Fibroblast of the aortic adventitia (primary cell): Measurements from ENCODE around the gene NECAB2. TPM values are rescaled to one million over a fixed set of nuclear protein-coding genes. Genes with fewer than 3 reads are reported as not detected.

Experiments
- DNase-seq: peaks from one replicate; pipeline ENCODE4 v3.0.0-alpha.2; 2010; ENCODE audit warnings: low read depth
- H3K4me3 ChIP-seq: 2 replicates; pipeline ENCODE4 v1.5.1; 2011; ENCODE audit warnings: low read depth, mild to moderate bottlenecking, control low read depth, low read length, moderate library complexity
- total RNA-seq: library from RNA; depleted of rRNA; stranded (reverse); fragments of >200 nt; gene quantifications from 2 replicates; pipeline ENCODE4 v1.2.3, GENCODE V29; 2012; ENCODE audit warnings: low replicate concordance
- TF ChIP-seq, protein P1 (sequence below): IDR thresholded peaks from 2 replicates; pipeline ENCODE4 v1.5.1; 2011; ENCODE audit warnings: mild to moderate bottlenecking, low read length, control low read depth, inconsistent platforms; ENCODE audit not compliant: insufficient read depth

Gene NECAB2
- total RNA-seq, 1 donor: 0.18 TPM

DNA sequence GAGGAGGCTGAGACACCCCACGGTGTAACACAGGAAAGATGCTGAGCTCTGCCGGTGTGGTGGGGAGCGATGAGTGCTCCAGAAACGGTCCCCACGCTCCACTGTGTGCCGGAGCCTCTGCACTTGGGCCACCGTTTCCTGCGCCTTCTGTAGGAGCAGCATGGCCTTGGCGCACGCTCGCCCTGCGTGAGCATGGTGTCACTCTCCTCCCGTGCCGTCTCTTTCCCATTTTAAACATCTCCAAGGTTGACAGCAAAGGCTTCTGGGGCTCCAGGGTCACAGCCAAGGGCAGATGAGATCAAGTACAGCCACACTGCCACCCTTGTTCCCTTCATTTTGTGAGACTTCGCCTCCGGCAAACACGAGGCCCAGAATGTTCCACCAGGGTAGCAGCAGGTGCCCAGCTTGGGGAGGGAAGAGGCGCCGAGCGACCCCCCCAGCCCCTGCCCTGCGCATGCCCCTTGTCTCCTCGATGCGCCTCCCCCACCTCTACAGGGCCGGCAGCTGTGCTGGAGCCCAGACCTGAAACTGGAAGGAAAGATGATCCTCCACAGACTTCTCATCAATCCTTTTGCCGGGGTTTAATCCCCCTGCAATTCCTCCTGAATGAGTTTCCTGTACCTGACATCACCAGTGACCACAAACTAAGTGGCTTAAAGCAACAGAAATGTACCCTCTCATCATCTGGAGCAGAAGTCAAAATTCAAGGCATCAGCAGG lies 34.9 kb upstream of the NECAB2 start:
- H3K4me3 ChIP-seq: no peak overlapping the region
- DNase-seq: no peak
- TF ChIP-seq, protein P1, sequence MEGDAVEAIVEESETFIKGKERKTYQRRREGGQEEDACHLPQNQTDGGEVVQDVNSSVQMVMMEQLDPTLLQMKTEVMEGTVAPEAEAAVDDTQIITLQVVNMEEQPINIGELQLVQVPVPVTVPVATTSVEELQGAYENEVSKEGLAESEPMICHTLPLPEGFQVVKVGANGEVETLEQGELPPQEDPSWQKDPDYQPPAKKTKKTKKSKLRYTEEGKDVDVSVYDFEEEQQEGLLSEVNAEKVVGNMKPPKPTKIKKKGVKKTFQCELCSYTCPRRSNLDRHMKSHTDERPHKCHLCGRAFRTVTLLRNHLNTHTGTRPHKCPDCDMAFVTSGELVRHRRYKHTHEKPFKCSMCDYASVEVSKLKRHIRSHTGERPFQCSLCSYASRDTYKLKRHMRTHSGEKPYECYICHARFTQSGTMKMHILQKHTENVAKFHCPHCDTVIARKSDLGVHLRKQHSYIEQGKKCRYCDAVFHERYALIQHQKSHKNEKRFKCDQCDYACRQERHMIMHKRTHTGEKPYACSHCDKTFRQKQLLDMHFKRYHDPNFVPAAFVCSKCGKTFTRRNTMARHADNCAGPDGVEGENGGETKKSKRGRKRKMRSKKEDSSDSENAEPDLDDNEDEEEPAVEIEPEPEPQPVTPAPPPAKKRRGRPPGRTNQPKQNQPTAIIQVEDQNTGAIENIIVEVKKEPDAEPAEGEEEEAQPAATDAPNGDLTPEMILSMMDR: no peak

DNA sequence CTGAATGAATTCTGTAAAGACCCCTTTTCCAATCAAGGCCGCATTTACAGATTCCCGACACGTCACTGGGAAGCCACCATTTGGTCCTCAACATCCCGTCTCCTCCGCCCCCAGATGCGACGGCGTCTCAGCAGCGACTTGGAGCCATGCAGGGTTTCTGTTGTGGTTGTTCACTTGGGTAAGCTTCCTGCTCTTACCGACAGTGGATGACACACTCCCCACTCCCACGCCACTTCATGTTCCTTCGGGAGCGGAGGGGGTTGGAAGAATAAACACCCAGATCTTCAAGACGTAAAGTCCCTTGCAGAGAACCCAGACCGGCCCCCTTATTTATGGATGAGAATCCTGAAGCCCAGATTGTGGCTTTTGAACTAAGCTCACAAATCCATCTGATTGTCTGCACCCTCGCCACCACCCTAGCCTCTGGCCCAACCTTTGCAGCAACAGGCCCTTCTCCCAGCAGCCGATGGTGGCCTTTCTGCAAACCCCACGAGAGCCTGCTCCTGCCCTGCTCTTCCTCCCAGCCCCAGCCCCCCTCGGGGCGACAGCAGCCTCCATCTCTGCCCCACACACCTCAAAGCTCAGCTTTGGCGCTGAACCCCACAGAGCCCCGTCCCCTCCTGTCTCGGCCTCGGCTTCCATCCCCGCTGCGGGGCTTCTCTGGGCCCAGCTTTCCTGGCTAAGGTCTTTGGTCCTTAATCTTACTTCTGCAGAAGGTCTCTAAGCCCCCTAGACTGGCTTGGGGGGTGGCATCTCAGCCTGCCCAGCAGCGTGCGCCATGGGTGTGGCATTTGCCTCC lies 34.0 kb upstream of the NECAB2 start:
- TF ChIP-seq, protein P1: no peak
- H3K4me3 ChIP-seq: no peak overlapping the region
- DNase-seq: no peak

- TF ChIP-seq, protein P1: no peak
- H3K4me3 ChIP-seq: no peak overlapping the region
- no peak for DNase-seq
These were observed 33.4 kb upstream of the NECAB2 start for GRCh38 chr16:83934684-83934977.

DNA sequence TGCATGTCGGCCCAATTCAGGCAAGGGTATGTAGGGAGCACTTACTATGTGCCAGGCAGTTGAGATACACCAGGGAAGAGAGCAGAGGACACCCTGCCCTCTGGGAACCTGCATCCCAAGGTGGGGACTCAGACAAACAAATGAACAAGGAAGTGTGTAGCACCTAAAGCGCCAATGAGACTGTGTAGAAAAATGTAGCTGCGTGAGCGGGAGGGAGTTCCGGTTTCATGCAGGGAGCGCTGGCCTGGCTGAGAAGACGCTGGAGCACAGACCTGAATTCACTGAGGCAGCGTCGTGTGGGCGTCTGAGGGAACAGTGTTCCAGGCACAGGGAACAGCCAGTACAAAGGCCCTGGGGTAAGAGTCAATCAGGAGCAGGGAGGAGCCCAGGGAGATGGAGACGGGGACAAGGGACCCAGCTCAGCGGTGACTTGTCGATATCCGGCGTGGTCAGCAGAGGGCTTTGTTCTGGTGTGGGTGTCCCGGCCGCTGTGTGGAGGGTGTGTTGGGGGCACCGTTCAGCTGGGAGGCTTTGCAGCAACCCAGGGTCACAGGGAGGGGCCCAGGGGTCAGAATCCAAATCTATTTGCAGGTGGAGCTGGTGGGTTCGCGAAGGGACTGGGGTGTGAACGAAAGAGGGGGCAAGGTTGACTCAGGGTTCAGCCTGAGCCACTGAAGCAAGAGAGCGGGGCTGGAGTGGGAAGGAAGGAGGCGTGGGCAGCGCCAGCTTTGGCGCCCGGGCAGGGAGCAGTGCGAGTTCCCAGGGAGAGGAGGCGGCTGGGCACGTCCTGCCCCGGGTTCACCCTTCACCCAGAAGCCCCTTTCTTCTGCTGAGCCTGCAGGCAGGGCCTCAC lies 32.8 kb upstream of the NECAB2 start:
- TF ChIP-seq, protein P1: no peak
- no peak overlapping the region for H3K4me3 ChIP-seq
- DNase-seq: no peak

DNA sequence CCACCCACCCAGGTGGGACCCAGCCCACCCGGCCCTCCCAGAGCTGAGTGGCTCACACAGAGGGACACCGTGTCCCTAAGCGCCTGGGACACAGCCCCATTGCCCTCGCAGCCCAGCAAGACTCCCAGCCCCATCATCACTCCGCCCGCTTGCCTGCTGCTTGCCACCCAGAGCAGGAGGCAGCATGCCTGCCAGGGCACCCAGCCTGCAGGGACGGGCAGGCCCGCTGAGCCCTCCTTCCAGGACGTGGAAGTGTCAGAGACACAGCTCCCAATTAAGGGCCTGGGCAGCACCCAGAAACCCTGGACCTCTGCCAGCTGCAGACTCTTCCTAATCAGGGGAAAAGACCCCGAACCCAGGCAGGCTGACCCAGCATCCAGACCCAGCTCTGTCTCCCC lies 32.2 kb upstream of the NECAB2 start:
- DNase-seq: no peak
- H3K4me3 ChIP-seq: no peak overlapping the region
- TF ChIP-seq, protein P1: no peak

GRCh38 chr16:83936581-83937165 lies 31.4 kb upstream of the NECAB2 start:
- DNase-seq: no peak
- no peak overlapping the region for H3K4me3 ChIP-seq
- TF ChIP-seq, protein P1: no peak
